Neural cell (in vitro differentiated cells): Measurements from ENCODE around the gene USP37. TPM values are rescaled to one million over a fixed set of nuclear protein-coding genes. Genes with fewer than 3 reads are reported as not detected.

Experiments used
- H2AFZ ChIP-seq: fragments of 200-600, 300-800 bp; sonication (generic), shearing (Covaris generic); 2 replicates; pipeline ENCODE4 v1.6.0; 2014; ENCODE audit warnings: low read depth, mild to moderate bottlenecking, antibody characterized with exemption, low read length, moderate library complexity
- H3F3A ChIP-seq: fragments of 200-600 bp; shearing (Covaris generic); 2 replicates; pipeline ENCODE4 v1.6.1; 2016; ENCODE audit warnings: mild to moderate bottlenecking, moderate library complexity, mixed read lengths, antibody characterized with exemption, low read length; ENCODE audit not compliant: insufficient read depth, poor library complexity, severe bottlenecking
- H3K27ac ChIP-seq: fragments of 200-600, 300-800 bp; sonication (generic), shearing (Covaris generic); 2 replicates; pipeline ENCODE4 v1.5.1; 2014; ENCODE audit warnings: mild to moderate bottlenecking, low read length, moderate library complexity
- H3K27me3 ChIP-seq: fragments of 300-800, 200-600 bp; sonication (generic), shearing (Covaris generic); 2 replicates; pipeline ENCODE4 v1.6.0; 2014; ENCODE audit warnings: mild to moderate bottlenecking, low read depth, low read length, moderate library complexity; ENCODE audit not compliant: insufficient read depth
- H3K36me3 ChIP-seq: fragments of 300-800, 200-600 bp; sonication (generic), shearing (Covaris generic); 2 replicates; pipeline ENCODE4 v1.5.1; 2014; ENCODE audit warnings: mild to moderate bottlenecking, antibody characterized with exemption, low read length, moderate library complexity; ENCODE audit not compliant: insufficient read depth
- H3K4me2 ChIP-seq: fragments of 300-800, 200-600 bp; sonication (generic), shearing (Covaris generic); 2 replicates; pipeline ENCODE4 v1.6.0; 2014; ENCODE audit warnings: mild to moderate bottlenecking, low read length
- H3K4me3 ChIP-seq: fragments of 300-800, 200-600 bp; sonication (generic), shearing (Covaris generic); 2 replicates; pipeline ENCODE4 v1.5.1; 2014; ENCODE audit warnings: mild to moderate bottlenecking, low read length, moderate library complexity
- H3K79me2 ChIP-seq: fragments of 200-600 bp; shearing (Covaris generic); replicated peaks from 2 replicates; pipeline ENCODE4 v1.6.0; 2014; ENCODE audit warnings: mild to moderate bottlenecking, low read length, moderate library complexity; ENCODE audit not compliant: insufficient read depth
- H3K9ac ChIP-seq: fragments of 300-800, 200-600 bp; sonication (generic), shearing (Covaris generic); 2 replicates; pipeline ENCODE4 v1.6.1; 2016; ENCODE audit warnings: mild to moderate bottlenecking, low read length, mixed read lengths
- H3K9me2 ChIP-seq: fragments of 200-600 bp; shearing (Covaris generic); 2 replicates; pipeline ENCODE4 v1.6.1; 2016; ENCODE audit warnings: mild to moderate bottlenecking, low read length, mixed read lengths; ENCODE audit not compliant: insufficient read depth
- H3K9me3 ChIP-seq: fragments of 200-600, 300-800 bp; sonication (generic), shearing (Covaris generic); 2 replicates; pipeline ENCODE4 v1.6.1; 2016; ENCODE audit warnings: mild to moderate bottlenecking, mixed run types, low read length, moderate library complexity, mixed read lengths
- H4K20me1 ChIP-seq: fragments of 200-600 bp; shearing (Covaris generic); 2 replicates; pipeline ENCODE4 v1.6.1; 2016; ENCODE audit warnings: mild to moderate bottlenecking, mixed run types; ENCODE audit not compliant: insufficient read depth
- CTCF ChIP-seq: fragments of 450-650 bp; IDR thresholded peaks from 2 replicates; pipeline ENCODE4 v1.5.1; 2014; ENCODE audit warnings: antibody characterized with exemption, mild to moderate bottlenecking, moderate library complexity; ENCODE audit not compliant: poor library complexity, severe bottlenecking
- EP300 ChIP-seq: fragments of 450-650 bp; conservative IDR thresholded peaks from 2 replicates; pipeline ENCODE4 v1.6.1; 2014; ENCODE audit warnings: antibody characterized with exemption, mild to moderate bottlenecking, moderate library complexity; ENCODE audit not compliant: poor library complexity, severe bottlenecking
- EZH2 ChIP-seq: fragments of 200-600, 300-800 bp; shearing (Covaris generic), sonication (generic); IDR thresholded peaks from 2 replicates; pipeline ENCODE4 v1.6.1; 2014; ENCODE audit warnings: antibody characterized with exemption, low read length, borderline replicate concordance, mild to moderate bottlenecking; ENCODE audit not compliant: insufficient read depth, poor library complexity, severe bottlenecking
- MXI1 ChIP-seq: fragments of 450-650 bp; conservative IDR thresholded peaks from 2 replicates; pipeline ENCODE4 v1.6.1; 2014; ENCODE audit warnings: antibody characterized with exemption, mild to moderate bottlenecking; ENCODE audit not compliant: poor library complexity, severe bottlenecking
- POLR2AphosphoS5 ChIP-seq: IDR thresholded peaks from 2 replicates; pipeline ENCODE4 v1.6.1; 2012
- RAD21 ChIP-seq: fragments of 450-650 bp; conservative IDR thresholded peaks from 2 replicates; pipeline ENCODE4 v1.6.1; 2014; ENCODE audit warnings: antibody characterized with exemption, mild to moderate bottlenecking, moderate library complexity
- REST ChIP-seq: IDR thresholded peaks from 2 replicates; pipeline ENCODE4 v1.6.1; 2012; ENCODE audit warnings: borderline replicate concordance
- SMC3 ChIP-seq: fragments of 450-650 bp; conservative IDR thresholded peaks from 2 replicates; pipeline ENCODE4 v1.6.1; 2014; ENCODE audit warnings: antibody characterized with exemption, mild to moderate bottlenecking, moderate library complexity; ENCODE audit not compliant: poor library complexity
- TAF1 ChIP-seq: IDR thresholded peaks from 2 replicates; pipeline ENCODE4 v1.6.1; 2012; ENCODE audit warnings: low read depth
- polyA plus RNA-seq: library from polyadenylated mRNA; depleted of rRNA; stranded (reverse); fragments of >200 nt; gene quantifications from 2 replicates; pipeline ENCODE4 v1.2.3, GENCODE V29; 2014

USP37 gene
- polyA plus RNA-seq, 1 donor from 2014 or later, result 16.5 TPM

- Histone ChIP-seq H4K20me1 (no peaks in the 10 kb centered on the region), H3K79me2 (no peaks in the 10 kb centered on the region), H3K36me3 (no peaks in the 10 kb centered on the region), H3F3A (no peaks in the 10 kb centered on the region), H3K27ac (no peak within 1 kb of the TSS), H3K4me3 (no peak within 1 kb of the TSS), H3K27me3 (no peaks in the 10 kb centered on the region), H3K9ac (no peak within 1 kb of the TSS), H2AFZ (no peak within 1 kb of the TSS), H3K9me2 (no peaks in the 10 kb centered on the region), H3K4me2 (no peak within 1 kb of the TSS), H3K9me3 (no peaks in the 10 kb centered on the region)
- no peak for TF ChIP-seq CTCF
- no peak for TF ChIP-seq POLR2AphosphoS5
- no peak for TF ChIP-seq TAF1
- no peak for TF ChIP-seq MXI1
- TF ChIP-seq EZH2, result no peak
- no peak for TF ChIP-seq EP300
- TF ChIP-seq REST, result no peak
- TF ChIP-seq RAD21, result no peak
- TF ChIP-seq SMC3, result no peak
Measured at GRCh38 chr2:218418717-218419458, 149.3 kb downstream of the USP37 start, which contains the start of gene VIL1. Gene VIL1 (plus strand): TSS chr2:218419123. CDS start chr2:218423779, 4,656 bp downstream.

- Histone ChIP-seq H3K27ac (no peak overlapping the region), H3F3A (no peaks in the 10 kb centered on the region), H3K4me3 (no peak overlapping the region), H3K36me3 (no peaks in the 10 kb centered on the region), H4K20me1 (no peaks in the 10 kb centered on the region), H2AFZ (no peak overlapping the region), H3K9me2 (no peaks in the 10 kb centered on the region), H3K4me2 (no peak overlapping the region), H3K9me3 (no peaks in the 10 kb centered on the region), H3K79me2 (no peaks in the 10 kb centered on the region), H3K27me3 (no peaks in the 10 kb centered on the region), H3K9ac (no peak overlapping the region)
- TF ChIP-seq EP300 (no peak), REST (no peak), TAF1 (no peak), EZH2 (no peak), RAD21 (no peak), SMC3 (no peak), CTCF (no peak), POLR2AphosphoS5 (no peak), MXI1 (no peak)
Measured at GRCh38 chr2:218418321-218418716, 149.8 kb downstream of the USP37 start.
